ENCODE measurements around the gene HDHD3. TPM values are rescaled to one million over a fixed set of nuclear protein-coding genes. Genes with fewer than 3 reads are reported as not detected.

HDHD3 gene
- total RNA-seq, 1 donor from 2014 or later: 8.4 TPM

- TF ChIP-seq CTCF (IDR thresholded peaks at IDR 0.05; ENCODE audit: unreplicated experiment): no peak
- H3K4me3 Mint-ChIP-seq (ENCODE audit: unreplicated experiment): no peak overlapping the region
- no peak for DNase-seq (ENCODE audit: low spot score)
- H3K27ac Mint-ChIP-seq (ENCODE audit: unreplicated experiment): no peak overlapping the region
- H3K36me3 Mint-ChIP-seq (ENCODE audit: low read depth, unreplicated experiment): no peaks in the 10 kb centered on the region
- peaks cover 2% of the 10 kb centered on the region for H3K4me1 Mint-ChIP-seq (ENCODE audit: unreplicated experiment)
- H3K9me3 Mint-ChIP-seq (ENCODE audit: unreplicated experiment): no peaks in the 10 kb centered on the region
- peaks cover 12% of the 10 kb centered on the region for H3K27me3 Mint-ChIP-seq (ENCODE audit: unreplicated experiment)
Measured at GRCh38 chr9:113345190-113345589, 31.6 kb downstream of the HDHD3 start.

DNA sequence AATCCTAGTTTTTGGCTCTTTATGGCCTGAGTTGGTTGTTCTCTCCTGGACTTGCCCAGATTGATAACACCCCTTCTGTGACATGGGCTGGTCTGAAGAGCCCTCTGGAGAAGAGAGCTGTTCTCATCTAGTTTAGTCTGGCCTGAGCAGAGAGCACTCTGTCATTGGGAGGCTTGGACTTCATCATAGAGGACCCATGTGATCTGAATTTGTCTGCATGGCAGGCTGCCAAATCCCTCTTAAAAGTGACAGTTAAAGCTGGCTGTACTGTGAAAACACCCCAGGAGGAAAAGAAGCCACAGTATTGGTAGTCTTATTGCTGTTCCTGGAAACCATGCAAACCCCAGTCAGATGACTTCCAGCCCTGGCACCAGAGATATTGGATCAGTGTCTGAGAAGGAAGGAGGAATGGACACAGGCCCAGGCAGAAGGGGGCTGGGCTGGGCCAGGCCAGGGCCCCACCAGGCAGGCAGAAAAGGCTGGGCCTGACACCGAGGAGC lies 33.0 kb downstream of the HDHD3 start:
- no peak for TF ChIP-seq CTCF (IDR thresholded peaks at IDR 0.05; ENCODE audit: unreplicated experiment)
- no peaks in the 10 kb centered on the region for H3K36me3 Mint-ChIP-seq (ENCODE audit: low read depth, unreplicated experiment)
- H3K27me3 Mint-ChIP-seq (ENCODE audit: unreplicated experiment): peaks cover 5% of the 10 kb centered on the region
- H3K4me3 Mint-ChIP-seq (ENCODE audit: unreplicated experiment): no peak overlapping the region
- no peak for DNase-seq (ENCODE audit: low spot score)
- H3K27ac Mint-ChIP-seq (ENCODE audit: unreplicated experiment): no peak overlapping the region
- H3K9me3 Mint-ChIP-seq (ENCODE audit: unreplicated experiment): no peaks in the 10 kb centered on the region
- no peaks in the 10 kb centered on the region for H3K4me1 Mint-ChIP-seq (ENCODE audit: unreplicated experiment)

GRCh38 chr9:113341712-113342410 lies 34.9 kb downstream of the HDHD3 start:
- Mint-ChIP-seq H3K27me3 (ENCODE audit: unreplicated experiment) (peaks cover 5% of the 10 kb centered on the region), H3K4me1 (ENCODE audit: unreplicated experiment) (no peaks in the 10 kb centered on the region), H3K36me3 (ENCODE audit: low read depth, unreplicated experiment) (no peaks in the 10 kb centered on the region), H3K4me3 (ENCODE audit: unreplicated experiment) (peak overlapping the region; percentile 29), H3K9me3 (ENCODE audit: unreplicated experiment) (no peaks in the 10 kb centered on the region), H3K27ac (ENCODE audit: unreplicated experiment) (no peak overlapping the region)
- no peak for DNase-seq (ENCODE audit: low spot score)
- TF ChIP-seq CTCF (IDR thresholded peaks at IDR 0.05; ENCODE audit: unreplicated experiment): no peak

DNA sequence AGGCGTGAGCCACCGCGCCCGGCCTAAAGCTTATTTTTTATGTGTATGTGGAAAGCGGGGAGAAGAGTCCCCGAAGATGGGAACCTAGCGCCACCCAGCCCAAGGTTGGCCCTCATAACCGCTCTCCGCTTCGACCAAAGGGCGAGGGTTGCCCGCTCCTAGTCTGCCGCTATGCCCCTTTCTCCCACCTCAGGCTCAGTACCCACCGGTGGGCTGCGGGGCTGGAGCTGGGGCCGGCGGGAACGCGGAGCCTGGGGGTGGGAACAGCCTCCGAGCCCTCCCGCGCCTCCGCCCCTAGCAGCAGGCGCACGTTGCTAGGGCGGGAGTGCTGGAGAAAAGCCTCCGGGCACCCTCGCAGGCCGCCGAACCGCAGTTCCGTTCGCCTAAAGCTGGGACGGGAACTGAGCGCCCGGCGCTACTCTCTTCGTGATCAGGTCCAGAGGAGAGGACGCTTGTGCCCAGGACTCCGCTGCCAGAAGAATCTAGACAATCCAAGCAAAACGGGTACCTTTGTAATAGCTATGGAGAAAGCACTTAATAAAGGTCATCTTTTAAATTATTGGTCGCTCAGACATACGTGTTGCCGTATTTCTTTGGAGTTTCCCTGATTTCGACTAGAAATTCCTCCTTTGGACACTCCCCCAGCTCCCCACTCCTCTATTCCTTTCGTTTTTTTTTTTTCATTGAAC lies 36.6 kb downstream of the HDHD3 start, which contains the start of gene WDR31:
Gene WDR31 (minus strand): TSS at position 265 of the 689 bp plus-strand sequence. CDS start 8,253 bp downstream, outside the sequence.
- Mint-ChIP-seq H3K27ac (ENCODE audit: unreplicated experiment) (peak within 1 kb of the TSS; percentile 49), H3K4me3 (ENCODE audit: unreplicated experiment) (peak within 1 kb of the TSS; percentile 89), H3K27me3 (ENCODE audit: unreplicated experiment) (peaks cover 5% of the 10 kb centered on the region), H3K9me3 (ENCODE audit: unreplicated experiment) (no peaks in the 10 kb centered on the region), H3K4me1 (ENCODE audit: unreplicated experiment) (no peaks in the 10 kb centered on the region), H3K36me3 (ENCODE audit: low read depth, unreplicated experiment) (no peaks in the 10 kb centered on the region)
- DNase-seq (ENCODE audit: low spot score): peak; percentile 83
- no peak for TF ChIP-seq CTCF (IDR thresholded peaks at IDR 0.05; ENCODE audit: unreplicated experiment)

GRCh38 chr9:113337714-113338113 lies 39.1 kb downstream of the HDHD3 start:
- no peak overlapping the region for H3K4me3 Mint-ChIP-seq (ENCODE audit: unreplicated experiment)
- no peaks in the 10 kb centered on the region for H3K4me1 Mint-ChIP-seq (ENCODE audit: unreplicated experiment)
- no peak for DNase-seq (ENCODE audit: low spot score)
- H3K27ac Mint-ChIP-seq (ENCODE audit: unreplicated experiment): no peak overlapping the region
- H3K36me3 Mint-ChIP-seq (ENCODE audit: low read depth, unreplicated experiment): no peaks in the 10 kb centered on the region
- peaks cover 5% of the 10 kb centered on the region for H3K27me3 Mint-ChIP-seq (ENCODE audit: unreplicated experiment)
- H3K9me3 Mint-ChIP-seq (ENCODE audit: unreplicated experiment): no peaks in the 10 kb centered on the region
- TF ChIP-seq CTCF (IDR thresholded peaks at IDR 0.05; ENCODE audit: unreplicated experiment): no peak

Measured in endothelial cell (in vitro differentiated cells).